Neuronal stem cell (in vitro differentiated cells): Measurements from ENCODE around the gene C18orf32.

ENCODE experiments used
- DNase-seq: peaks from one replicate; pipeline ENCODE4 v3.0.0-alpha.2; 2013; ENCODE audit warnings: low spot score
- H2AFZ ChIP-seq: one replicate; pipeline ENCODE4 v1.6.1; 2013; ENCODE audit warnings: mild to moderate bottlenecking, low read length, inconsistent platforms
- H2AK5ac ChIP-seq: 2 replicates; pipeline ENCODE4 v1.6.1; 2013; ENCODE audit warnings: low read depth, mild to moderate bottlenecking, inconsistent platforms, low read length, moderate library complexity, mixed read lengths
- H2BK120ac ChIP-seq: 2 replicates; pipeline ENCODE4 v1.6.1; 2013; ENCODE audit warnings: low read depth, mild to moderate bottlenecking, inconsistent platforms, low read length, moderate library complexity, mixed read lengths
- H2BK12ac ChIP-seq: one replicate; pipeline ENCODE4 v1.6.1; 2013; ENCODE audit warnings: low read length, inconsistent platforms
- H2BK15ac ChIP-seq: 2 replicates; pipeline ENCODE4 v1.6.1; 2013; ENCODE audit warnings: mild to moderate bottlenecking, low read length, inconsistent platforms, mixed read lengths
- H2BK5ac ChIP-seq: one replicate; pipeline ENCODE4 v1.6.1; 2013; ENCODE audit warnings: inconsistent platforms, mild to moderate bottlenecking, low read length, moderate library complexity
- H3K14ac ChIP-seq: one replicate; pipeline ENCODE4 v1.6.1; 2013; ENCODE audit warnings: low read length, inconsistent platforms
- H3K18ac ChIP-seq: 2 replicates; pipeline ENCODE4 v1.6.1; 2013; ENCODE audit warnings: low read length, inconsistent platforms
- H3K23ac ChIP-seq: 2 replicates; pipeline ENCODE4 v1.6.1; 2013; ENCODE audit warnings: low read depth, mild to moderate bottlenecking, mixed read lengths, low read length, inconsistent platforms; ENCODE audit not compliant: poor library complexity
- H3K27ac ChIP-seq: replicated peaks from 3 replicates; pipeline ENCODE4 v1.5.1; 2013; ENCODE audit warnings: low read length, inconsistent platforms
- H3K27me3 ChIP-seq, 3 experiments: 2 replicates each; pipeline ENCODE4 v1.6.1; 2013; ENCODE audit warnings: low read length in 3 of 3, mild to moderate bottlenecking in 2 of 3, inconsistent platforms in 1 of 3, low read depth in 1 of 3, mixed read lengths in 1 of 3, moderate library complexity in 1 of 3; ENCODE audit not compliant: control insufficient read depth in 3 of 3, insufficient read depth in 3 of 3
- H3K36me3 ChIP-seq, 2 donors: replicated peaks in 1 of 2; 2 replicates each; pipeline ENCODE4 v1.6.1; 2013; ENCODE audit warnings: low read length in 2 of 2; ENCODE audit not compliant: control insufficient read depth in 2 of 2, insufficient read depth in 2 of 2
- H3K4ac ChIP-seq: 2 replicates; pipeline ENCODE4 v1.6.1; 2013; ENCODE audit warnings: inconsistent platforms, mild to moderate bottlenecking, low read length, moderate library complexity
- H3K4me1 ChIP-seq, 2 donors: 1 replicate in 1 of 2; 2 replicates in 1 of 2; pipeline ENCODE4 v1.6.1; 2013; ENCODE audit warnings: low read length in 2 of 2, low read depth in 1 of 2; ENCODE audit not compliant: control insufficient read depth in 2 of 2, insufficient read depth in 1 of 2
- H3K4me2 ChIP-seq: one replicate; pipeline ENCODE4 v1.6.1; 2013; ENCODE audit warnings: mild to moderate bottlenecking, low read length, inconsistent platforms; ENCODE audit not compliant: insufficient read depth, poor library complexity, severe bottlenecking
- H3K4me3 ChIP-seq, 2 donors: 2 replicates each; pipeline ENCODE4 v1.5.1; 2013; ENCODE audit warnings: low read length in 2 of 2, mild to moderate bottlenecking in 2 of 2, inconsistent platforms in 1 of 2, moderate library complexity in 1 of 2
- H3K79me1 ChIP-seq: one replicate; pipeline ENCODE4 v1.6.1; 2013; ENCODE audit warnings: low read depth, mild to moderate bottlenecking, inconsistent platforms, low read length, moderate library complexity
- H3K9ac ChIP-seq: one replicate; pipeline ENCODE4 v1.6.1; 2013; ENCODE audit warnings: mild to moderate bottlenecking, low read depth, low read length, inconsistent platforms; ENCODE audit not compliant: poor library complexity
- H3K9me3 ChIP-seq, 2 donors: replicated peaks in 1 of 2; 2 replicates each; pipeline versions ENCODE3 to v1.6.1; 2013; ENCODE audit warnings: low read length in 2 of 2, mild to moderate bottlenecking in 2 of 2, inconsistent platforms in 1 of 2, low read depth in 1 of 2, mixed read lengths in 1 of 2, moderate library complexity in 1 of 2; ENCODE audit not compliant: control insufficient read depth in 2 of 2, insufficient read depth in 1 of 2
- H4K8ac ChIP-seq: one replicate; pipeline ENCODE4 v1.6.1; 2013; ENCODE audit warnings: low read depth, mild to moderate bottlenecking, inconsistent platforms, low read length, moderate library complexity
- H4K91ac ChIP-seq: one replicate; pipeline ENCODE4 v1.6.1; 2013; ENCODE audit warnings: low read length, low read depth, mild to moderate bottlenecking, inconsistent platforms; ENCODE audit not compliant: poor library complexity
- whole genome bisulfite sequencing, 2 donors: extraction: QIAGEN DNeasy Blood & Tissue Kit; methylation state at CpG; one replicate each; pipeline ENCODE4 v1.1.7; 2013; ENCODE audit warnings: missing lambda C conversion rate in 2 of 2, mixed read lengths in 1 of 2; ENCODE audit not compliant: insufficient read length in 2 of 2, insufficient replicate concordance in 1 of 2; ENCODE audit errors: extremely low coverage in 2 of 2; 5-methylcytosine and 5-hydroxymethylcytosine counted together

Gene C18orf32

GRCh38 chr18:49527631-49528327 lies 40.7 kb upstream of the C18orf32 start:
- Histone ChIP-seq H2BK12ac (no peak overlapping the region), H2AK5ac (no peak overlapping the region), H3K36me3 (peaks cover 0 to 1% of the 10 kb centered on the region in 2 donors), H3K9ac (no peak overlapping the region), H2BK5ac (no peak overlapping the region), H3K18ac (no peak overlapping the region), H3K79me1 (no peaks in the 10 kb centered on the region), H3K9me3 (no peaks in the 10 kb centered on the region), H2AFZ (no peak overlapping the region), H3K27ac (no peak overlapping the region), H3K27me3 (no peaks in the 10 kb centered on the region), H3K14ac (no peak overlapping the region), H2BK120ac (no peak overlapping the region), H3K4ac (no peak overlapping the region), H4K91ac (no peak overlapping the region), H3K4me3 (no peak overlapping the region), H4K8ac (no peak overlapping the region), H3K4me2 (no peak overlapping the region), H3K23ac (no peak overlapping the region), H2BK15ac (no peak overlapping the region), H3K4me1 (peaks cover 7 to 20% of the 10 kb centered on the region in 2 donors)
- no peak for DNase-seq
- WGBS, 2 donors, result no CpG with 5 or more reads among the region's 8 CpGs

GRCh38 chr18:49525981-49526380 lies 38.9 kb upstream of the C18orf32 start:
- DNase-seq, result no peak
- H3K27me3 ChIP-seq, result no peaks in the 10 kb centered on the region
- H3K9ac ChIP-seq, result no peak overlapping the region
- H3K9me3 ChIP-seq, result no peaks in the 10 kb centered on the region
- H4K8ac ChIP-seq, result no peak overlapping the region
- no peak overlapping the region for H3K4me3 ChIP-seq
- no peak overlapping the region for H2BK15ac ChIP-seq
- no peak overlapping the region for H4K91ac ChIP-seq
- no peak overlapping the region for H2BK5ac ChIP-seq
- no peak overlapping the region for H3K23ac ChIP-seq
- H2BK120ac ChIP-seq, result no peak overlapping the region
- peaks cover 13 to 22% of the 10 kb centered on the region in 2 donors for H3K4me1 ChIP-seq
- no peak overlapping the region for H3K4me2 ChIP-seq
- no peak overlapping the region for H3K27ac ChIP-seq
- no peak overlapping the region for H3K18ac ChIP-seq
- no peaks in the 10 kb centered on the region for H3K79me1 ChIP-seq
- no peak overlapping the region for H2AK5ac ChIP-seq
- no peak overlapping the region for H2BK12ac ChIP-seq
- no peak overlapping the region for H3K4ac ChIP-seq
- WGBS, 2 donors, result no CpG with 5 or more reads among the region's 2 CpGs
- H3K14ac ChIP-seq, result no peak overlapping the region
- H3K36me3 ChIP-seq, result peaks cover 0 to 1% of the 10 kb centered on the region in 2 donors
- no peak overlapping the region for H2AFZ ChIP-seq

GRCh38 chr18:49524951-49525350 lies 37.9 kb upstream of the C18orf32 start:
- H2BK15ac ChIP-seq, result no peak overlapping the region
- no peak overlapping the region for H4K91ac ChIP-seq
- no peaks in the 10 kb centered on the region for H3K9me3 ChIP-seq
- no peak for DNase-seq
- H2AFZ ChIP-seq, result no peak overlapping the region
- no peak overlapping the region for H3K4me2 ChIP-seq
- H4K8ac ChIP-seq, result no peak overlapping the region
- H3K23ac ChIP-seq, result no peak overlapping the region
- no peak overlapping the region for H2BK5ac ChIP-seq
- no peak overlapping the region for H2AK5ac ChIP-seq
- peaks cover 0 to 1% of the 10 kb centered on the region in 2 donors for H3K36me3 ChIP-seq
- no peaks in the 10 kb centered on the region for H3K27me3 ChIP-seq
- H3K14ac ChIP-seq, result no peak overlapping the region
- no peak overlapping the region for H3K9ac ChIP-seq
- H3K4ac ChIP-seq, result no peak overlapping the region
- H3K4me3 ChIP-seq, result no peak overlapping the region
- H3K4me1 ChIP-seq, result peaks cover 16 to 30% of the 10 kb centered on the region in 2 donors
- H3K27ac ChIP-seq, result no peak overlapping the region
- H3K79me1 ChIP-seq, result no peaks in the 10 kb centered on the region
- no peak overlapping the region for H3K18ac ChIP-seq
- H2BK12ac ChIP-seq, result no peak overlapping the region
- WGBS, 2 donors, result no CpG with 5 or more reads among the region's 2 CpGs
- H2BK120ac ChIP-seq, result no peak overlapping the region

- no CpG with 5 or more reads among the region's 2 CpGs for WGBS, 2 donors
Measured at GRCh38 chr18:49524349-49524748, 37.3 kb upstream of the C18orf32 start.

More at GRCh38 chr18:49524349-49524748, 37.3 kb upstream of the C18orf32 start:
- no peak overlapping the region for H3K27ac ChIP-seq
- H3K9me3 ChIP-seq, result no peaks in the 10 kb centered on the region
- DNase-seq, result no peak
- H3K23ac ChIP-seq, result no peak overlapping the region
- H4K8ac ChIP-seq, result no peak overlapping the region
- H3K4me3 ChIP-seq, result no peak overlapping the region
- H2BK12ac ChIP-seq, result no peak overlapping the region
- no peaks in the 10 kb centered on the region for H3K27me3 ChIP-seq
- no peak overlapping the region for H2BK15ac ChIP-seq
- no peak overlapping the region for H2AFZ ChIP-seq
- no peak overlapping the region for H4K91ac ChIP-seq
- H2BK120ac ChIP-seq, result no peak overlapping the region
- no peak overlapping the region for H3K14ac ChIP-seq
- no peak overlapping the region for H2BK5ac ChIP-seq
- H3K4me2 ChIP-seq, result no peak overlapping the region
- H3K4me1 ChIP-seq, result peaks cover 20 to 32% of the 10 kb centered on the region in 2 donors
- H3K9ac ChIP-seq, result no peak overlapping the region
- no peaks in the 10 kb centered on the region for H3K79me1 ChIP-seq
- H3K36me3 ChIP-seq, result peaks cover 0 to 1% of the 10 kb centered on the region in 2 donors
- H3K4ac ChIP-seq, result no peak overlapping the region
- H3K18ac ChIP-seq, result peak overlapping the region; percentile 24
- H2AK5ac ChIP-seq, result peak overlapping the region; percentile 11
